ENCODE data around the gene NHS.

Gene NHS

GRCh38 chrX:17368002-17368401, 7.0 kb upstream of the NHS start:
- DNase-seq (ENCODE audit: low read depth in 1 of 2, low spot score in 1 of 2): no peak
- Histone ChIP-seq H3K27me3 (ENCODE audit: insufficient read depth, poor library complexity, severe bottlenecking) (peaks cover 1% of the 10 kb centered on the region), H3K4me3 (replicated peaks; ENCODE audit: insufficient read depth, low read length) (no peak overlapping the region), H3K27ac (replicated peaks) (no peak overlapping the region)
- TF ChIP-seq, protein P1, sequence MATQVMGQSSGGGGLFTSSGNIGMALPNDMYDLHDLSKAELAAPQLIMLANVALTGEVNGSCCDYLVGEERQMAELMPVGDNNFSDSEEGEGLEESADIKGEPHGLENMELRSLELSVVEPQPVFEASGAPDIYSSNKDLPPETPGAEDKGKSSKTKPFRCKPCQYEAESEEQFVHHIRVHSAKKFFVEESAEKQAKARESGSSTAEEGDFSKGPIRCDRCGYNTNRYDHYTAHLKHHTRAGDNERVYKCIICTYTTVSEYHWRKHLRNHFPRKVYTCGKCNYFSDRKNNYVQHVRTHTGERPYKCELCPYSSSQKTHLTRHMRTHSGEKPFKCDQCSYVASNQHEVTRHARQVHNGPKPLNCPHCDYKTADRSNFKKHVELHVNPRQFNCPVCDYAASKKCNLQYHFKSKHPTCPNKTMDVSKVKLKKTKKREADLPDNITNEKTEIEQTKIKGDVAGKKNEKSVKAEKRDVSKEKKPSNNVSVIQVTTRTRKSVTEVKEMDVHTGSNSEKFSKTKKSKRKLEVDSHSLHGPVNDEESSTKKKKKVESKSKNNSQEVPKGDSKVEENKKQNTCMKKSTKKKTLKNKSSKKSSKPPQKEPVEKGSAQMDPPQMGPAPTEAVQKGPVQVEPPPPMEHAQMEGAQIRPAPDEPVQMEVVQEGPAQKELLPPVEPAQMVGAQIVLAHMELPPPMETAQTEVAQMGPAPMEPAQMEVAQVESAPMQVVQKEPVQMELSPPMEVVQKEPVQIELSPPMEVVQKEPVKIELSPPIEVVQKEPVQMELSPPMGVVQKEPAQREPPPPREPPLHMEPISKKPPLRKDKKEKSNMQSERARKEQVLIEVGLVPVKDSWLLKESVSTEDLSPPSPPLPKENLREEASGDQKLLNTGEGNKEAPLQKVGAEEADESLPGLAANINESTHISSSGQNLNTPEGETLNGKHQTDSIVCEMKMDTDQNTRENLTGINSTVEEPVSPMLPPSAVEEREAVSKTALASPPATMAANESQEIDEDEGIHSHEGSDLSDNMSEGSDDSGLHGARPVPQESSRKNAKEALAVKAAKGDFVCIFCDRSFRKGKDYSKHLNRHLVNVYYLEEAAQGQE (IDR thresholded peaks at IDR 0.05; ENCODE audit: insufficient replicate concordance, low read depth): no peak
- TF ChIP-seq CTCF (IDR thresholded peaks at IDR 0.05; ENCODE audit: insufficient read depth, low read length) (no peak), POLR2AphosphoS5 (IDR thresholded peaks at IDR 0.05; ENCODE audit: low read depth) (no peak), GABPA (IDR thresholded peaks at IDR 0.05; ENCODE audit: low read depth) (no peak), SPI1 (IDR thresholded peaks at IDR 0.05; ENCODE audit: borderline replicate concordance, low read depth) (no peak)

DNA sequence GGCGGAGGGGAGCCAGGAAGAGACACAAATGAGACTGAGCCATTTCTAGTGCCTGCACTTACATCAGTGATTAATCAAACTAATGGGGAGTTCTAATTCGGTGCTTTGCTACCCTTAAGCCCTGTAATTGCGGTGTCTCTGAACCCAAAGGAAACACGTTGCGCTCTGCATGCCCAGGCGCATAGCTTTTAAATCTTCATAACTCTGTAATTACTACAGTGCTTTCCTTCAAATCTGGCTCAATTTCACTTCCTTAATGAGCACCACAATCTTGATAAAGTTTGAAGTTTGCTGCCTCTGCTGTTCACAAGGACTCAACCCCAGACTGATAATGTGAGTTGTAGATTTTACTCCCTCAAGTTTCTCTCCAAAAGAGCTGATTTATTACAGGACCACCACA, 5.7 kb upstream of the NHS start:
- peaks cover 3% of the 10 kb centered on the region for H3K27me3 ChIP-seq (ENCODE audit: insufficient read depth, poor library complexity, severe bottlenecking)
- TF ChIP-seq CTCF (IDR thresholded peaks at IDR 0.05; ENCODE audit: insufficient read depth, low read length) (no peak), GABPA (IDR thresholded peaks at IDR 0.05; ENCODE audit: low read depth) (no peak), SPI1 (IDR thresholded peaks at IDR 0.05; ENCODE audit: borderline replicate concordance, low read depth) (no peak), POLR2AphosphoS5 (IDR thresholded peaks at IDR 0.05; ENCODE audit: low read depth) (no peak)
- TF ChIP-seq, protein P1 (IDR thresholded peaks at IDR 0.05; ENCODE audit: insufficient replicate concordance, low read depth): no peak
- H3K4me3 ChIP-seq (replicated peaks; ENCODE audit: insufficient read depth, low read length): no peak overlapping the region
- no peak overlapping the region for H3K27ac ChIP-seq (replicated peaks)
- DNase-seq (ENCODE audit: low read depth in 1 of 2, low spot score in 1 of 2): no peak

DNA sequence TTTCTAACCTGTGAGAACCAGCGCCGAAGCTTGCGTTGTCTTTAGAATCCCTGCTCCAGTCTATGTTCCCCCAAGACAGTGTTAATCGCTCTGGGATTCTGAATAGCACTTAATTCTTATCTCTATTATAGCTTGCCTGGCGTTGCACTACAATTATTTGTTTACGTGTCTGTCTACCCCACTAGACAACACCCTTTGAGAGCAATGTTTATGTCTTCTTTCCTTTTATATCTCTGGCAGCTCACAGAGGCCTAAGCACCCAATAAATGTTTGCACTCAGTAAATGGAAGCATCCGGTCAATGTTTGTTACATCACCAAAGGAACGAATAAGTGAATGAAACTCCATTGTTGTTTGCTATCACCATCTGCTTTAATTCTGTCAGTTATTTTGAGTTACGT, 4.8 kb upstream of the NHS start:
- peaks cover 8% of the 10 kb centered on the region for H3K27me3 ChIP-seq (ENCODE audit: insufficient read depth, poor library complexity, severe bottlenecking)
- TF ChIP-seq CTCF (IDR thresholded peaks at IDR 0.05; ENCODE audit: insufficient read depth, low read length) (no peak), SPI1 (IDR thresholded peaks at IDR 0.05; ENCODE audit: borderline replicate concordance, low read depth) (no peak), POLR2AphosphoS5 (IDR thresholded peaks at IDR 0.05; ENCODE audit: low read depth) (no peak), GABPA (IDR thresholded peaks at IDR 0.05; ENCODE audit: low read depth) (no peak)
- TF ChIP-seq, protein P1 (IDR thresholded peaks at IDR 0.05; ENCODE audit: insufficient replicate concordance, low read depth): no peak

More for the DNA sequence above, 4.8 kb upstream of the NHS start:
- H3K27ac ChIP-seq (replicated peaks): no peak overlapping the region
- no peak for DNase-seq (ENCODE audit: low read depth in 1 of 2, low spot score in 1 of 2)
- no peak overlapping the region for H3K4me3 ChIP-seq (replicated peaks; ENCODE audit: insufficient read depth, low read length)
